ENCODE measurements around the gene AMPH. TPM values are rescaled to one million over a fixed set of nuclear protein-coding genes. Genes with fewer than 3 reads are reported as not detected.
A peak's percentile ranks its signal among the peaks of the same experiment; 100 is the strongest.

AMPH gene
- total and polyA plus RNA-seq, 9 of the 15 experiments (the other 6 are each of a cell fraction or from before 2014, with no cell fraction given): 0.03 to 0.35 TPM; not detected in 7

GRCh38 chr7:38335492-38336147 lies 295.6 kb downstream of the AMPH start (continued):
- TF ChIP-seq HMBOX1 (IDR thresholded peaks at IDR 0.05): no peak; the same call in 1 of the 2 replicates
- TF ChIP-seq TEAD4 (IDR thresholded peaks at IDR 0.05; ENCODE audit: low read length): peak; percentile 24; the same call in 1 of the 2 replicates
- TF ChIP-seq TEAD4 (CRISPR knock-in tag; IDR thresholded peaks at IDR 0.05; ENCODE audit: borderline replicate concordance): no peak
- peak; percentile 68 for TF ChIP-seq PRDM10 (IDR thresholded peaks at IDR 0.05; ENCODE audit: partially characterized antibody)
- no peak for TF ChIP-seq POLR2AphosphoS2 (IDR thresholded peaks at IDR 0.05; ENCODE audit: low read length)
- no peak for TF ChIP-seq CSDE1 (IDR thresholded peaks at IDR 0.05)
- no peak for TF ChIP-seq HNRNPH1 (optimal IDR thresholded peaks at IDR 0.05; ENCODE audit: low read depth, low read length)
- peak; percentile 33; the same call in 1 of the 2 replicates for TF ChIP-seq CBX5 (IDR thresholded peaks at IDR 0.05; ENCODE audit: borderline replicate concordance, low read depth)
- 0 out of 2 replicates have a peak, but pooled peaks have one; percentile 46 for TF ChIP-seq ZNF79 (CRISPR knock-in tag; IDR thresholded peaks at IDR 0.05; ENCODE audit: low read depth)
- TF ChIP-seq GATAD2A (IDR thresholded peaks at IDR 0.05): peak; percentile 95
- TF ChIP-seq HDAC6 (IDR thresholded peaks at IDR 0.05; ENCODE audit: low read depth, low read length): no peak
- TF ChIP-seq HDAC2 (IDR thresholded peaks at IDR 0.05): 0 out of 2 replicates have a peak, but pooled peaks have one; percentile 66
- no peak; the same call in 1 of the 2 replicates for TF ChIP-seq CHCHD3 (CRISPR knock-in tag; IDR thresholded peaks at IDR 0.05)
- no peak for TF ChIP-seq ZNF280A (IDR thresholded peaks at IDR 0.05; ENCODE audit: low read depth, partially characterized antibody)
- peak in 1 of 3 experiments; percentile 67; a peak in 1 of 6 replicates for TF ChIP-seq ZBTB11 (CRISPR knock-in tag; IDR thresholded peaks at IDR 0.05)
- no peak for TF ChIP-seq NFXL1 (CRISPR knock-in tag; IDR thresholded peaks at IDR 0.05)
- TF ChIP-seq ETV5 (CRISPR knock-in tag; IDR thresholded peaks at IDR 0.05; ENCODE audit: low read depth): peak; percentile 77; the same call in 1 of the 2 replicates
- 0 out of 2 replicates have a peak, but pooled peaks have one; percentile 22 for TF ChIP-seq CBFA2T2 (conservative IDR thresholded peaks at IDR 0.05)
- TF ChIP-seq ZFPM2 (CRISPR knock-in tag; IDR thresholded peaks at IDR 0.05): no peak

Measured in K562 (cell line).